ENCODE results near the gene LCK. TPM values are rescaled to one million over a fixed set of nuclear protein-coding genes. Genes with fewer than 3 reads are reported as not detected.

LCK gene
- total RNA-seq, 4 donors from 2014 or later: 0.47 to 3.5 (median 1.2) TPM

DNA sequence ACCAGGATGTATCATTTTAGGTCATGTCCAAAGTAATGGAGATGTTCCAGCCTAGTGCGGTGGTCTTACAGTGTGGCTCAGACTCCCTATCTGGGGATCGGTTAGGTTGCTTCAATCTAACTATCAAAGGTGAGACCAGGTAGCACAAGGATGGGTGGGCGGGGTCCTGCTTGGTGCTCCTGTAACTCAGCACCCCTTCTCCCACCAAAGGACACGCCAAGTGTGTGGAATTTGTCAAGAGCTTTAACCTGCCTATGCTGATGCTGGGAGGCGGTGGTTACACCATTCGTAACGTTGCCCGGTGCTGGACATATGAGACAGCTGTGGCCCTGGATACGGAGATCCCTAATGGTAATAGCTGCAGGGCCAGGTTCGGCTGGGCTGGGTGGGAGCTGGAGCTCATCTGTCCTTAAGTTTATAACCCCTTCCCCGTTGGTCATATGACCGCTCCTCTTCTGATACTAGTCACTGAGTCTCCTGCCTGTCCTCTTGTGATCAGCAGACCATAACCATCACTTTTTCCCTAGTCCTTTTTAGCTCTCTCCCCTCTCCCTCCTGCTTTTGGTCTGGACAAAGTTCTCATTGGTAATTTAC, 79.6 kb downstream of the LCK start:
- H3K4me1 ChIP-seq: peaks cover 0 to 16% (median 7%) of the 10 kb centered on the region in 3 donors
- no peaks in the 10 kb centered on the region for H3K27me3 ChIP-seq
- TF ChIP-seq POLR2AphosphoS5 (IDR thresholded peaks at IDR 0.05) (no peak), EP300 (IDR thresholded peaks at IDR 0.05) (no peak), POLR2A (IDR thresholded peaks at IDR 0.05) (no peak)
- TF ChIP-seq, protein P1, sequence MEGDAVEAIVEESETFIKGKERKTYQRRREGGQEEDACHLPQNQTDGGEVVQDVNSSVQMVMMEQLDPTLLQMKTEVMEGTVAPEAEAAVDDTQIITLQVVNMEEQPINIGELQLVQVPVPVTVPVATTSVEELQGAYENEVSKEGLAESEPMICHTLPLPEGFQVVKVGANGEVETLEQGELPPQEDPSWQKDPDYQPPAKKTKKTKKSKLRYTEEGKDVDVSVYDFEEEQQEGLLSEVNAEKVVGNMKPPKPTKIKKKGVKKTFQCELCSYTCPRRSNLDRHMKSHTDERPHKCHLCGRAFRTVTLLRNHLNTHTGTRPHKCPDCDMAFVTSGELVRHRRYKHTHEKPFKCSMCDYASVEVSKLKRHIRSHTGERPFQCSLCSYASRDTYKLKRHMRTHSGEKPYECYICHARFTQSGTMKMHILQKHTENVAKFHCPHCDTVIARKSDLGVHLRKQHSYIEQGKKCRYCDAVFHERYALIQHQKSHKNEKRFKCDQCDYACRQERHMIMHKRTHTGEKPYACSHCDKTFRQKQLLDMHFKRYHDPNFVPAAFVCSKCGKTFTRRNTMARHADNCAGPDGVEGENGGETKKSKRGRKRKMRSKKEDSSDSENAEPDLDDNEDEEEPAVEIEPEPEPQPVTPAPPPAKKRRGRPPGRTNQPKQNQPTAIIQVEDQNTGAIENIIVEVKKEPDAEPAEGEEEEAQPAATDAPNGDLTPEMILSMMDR (IDR thresholded peaks at IDR 0.05): no peak
- 78 to 88% methylated on average over 4 to 9 of the region's 12 CpGs for WGBS, 2 donors (ENCODE audit: low coverage in 1 of 2)
- ATAC-seq: no peak
- H3K9me3 ChIP-seq: no peaks in the 10 kb centered on the region
- H3K27ac ChIP-seq: no peak overlapping the region
- peaks cover 0 to 79% of the 10 kb centered on the region in 2 donors for H3K36me3 ChIP-seq
- no peak overlapping the region for H3K4me3 ChIP-seq

- Histone ChIP-seq H3K36me3 (peaks cover 0 to 70% of the 10 kb centered on the region in 2 donors), H3K4me3 (no peak overlapping the region), H3K4me1 (peaks cover 0 to 25% (median 11%) of the 10 kb centered on the region in 3 donors), H3K9me3 (no peaks in the 10 kb centered on the region), H3K27me3 (no peaks in the 10 kb centered on the region), H3K27ac (no peak overlapping the region)
- no peak for TF ChIP-seq POLR2A (IDR thresholded peaks at IDR 0.05)
- TF ChIP-seq, protein P1 (IDR thresholded peaks at IDR 0.05): no peak
- no peak for TF ChIP-seq EP300 (IDR thresholded peaks at IDR 0.05)
- TF ChIP-seq POLR2AphosphoS5 (IDR thresholded peaks at IDR 0.05): no peak
- ATAC-seq: no peak
- WGBS, 2 donors (ENCODE audit: low coverage in 1 of 2): 85 to 86% methylated on average over 1 to 6 of the region's 12 CpGs
These were observed 80.5 kb downstream of the LCK start for GRCh38 chr1:32331549-32331948.

- WGBS, 2 donors (ENCODE audit: low coverage in 1 of 2): no CpG with 5 or more reads among the region's 3 CpGs
- TF ChIP-seq POLR2AphosphoS5 (IDR thresholded peaks at IDR 0.05): no peak
- TF ChIP-seq, protein P1 (IDR thresholded peaks at IDR 0.05): no peak
- TF ChIP-seq POLR2A (IDR thresholded peaks at IDR 0.05): no peak
- no peak for TF ChIP-seq EP300 (IDR thresholded peaks at IDR 0.05)
- peaks cover 0 to 34% (median 17%) of the 10 kb centered on the region in 3 donors for H3K4me1 ChIP-seq
- no peak overlapping the region for H3K4me3 ChIP-seq
- no peak for ATAC-seq
- no peaks in the 10 kb centered on the region for H3K9me3 ChIP-seq
- no peak overlapping the region for H3K27ac ChIP-seq
- H3K36me3 ChIP-seq: peaks cover 0 to 61% of the 10 kb centered on the region in 2 donors
- no peaks in the 10 kb centered on the region for H3K27me3 ChIP-seq
These were observed 81.4 kb downstream of the LCK start for GRCh38 chr1:32332290-32333079.

GRCh38 chr1:32333251-32333963, 82.3 kb downstream of the LCK start:
- peaks cover 0 to 52% of the 10 kb centered on the region in 2 donors for H3K36me3 ChIP-seq
- no peak overlapping the region for H3K27ac ChIP-seq
- 86 to 100% methylated on average over 1 to 2 of the region's 3 CpGs for WGBS, 2 donors (ENCODE audit: low coverage in 1 of 2)
- H3K27me3 ChIP-seq: no peaks in the 10 kb centered on the region
- H3K9me3 ChIP-seq: no peaks in the 10 kb centered on the region
- peaks cover 0 to 43% (median 17%) of the 10 kb centered on the region in 3 donors for H3K4me1 ChIP-seq
- TF ChIP-seq EP300 (IDR thresholded peaks at IDR 0.05): no peak
- TF ChIP-seq POLR2A (IDR thresholded peaks at IDR 0.05): no peak
- TF ChIP-seq POLR2AphosphoS5 (IDR thresholded peaks at IDR 0.05): no peak
- TF ChIP-seq, protein P1 (IDR thresholded peaks at IDR 0.05): no peak
- no peak for ATAC-seq
- H3K4me3 ChIP-seq: no peak overlapping the region
